IPS-18a (cell line): Measurements from ENCODE around the gene ZNF443.
"Not testable (repeated sequence)": the region's sequence is repeated elsewhere in the genome, so short reads cannot be mapped to it uniquely, and the experiment has no call there.

Experiments
- H3K27ac ChIP-seq: one replicate; pipeline ENCODE4 v1.5.1; 2013; ENCODE audit warnings: low read length
- H3K27me3 ChIP-seq: one replicate; pipeline ENCODE4 v1.6.1; 2013; ENCODE audit warnings: mild to moderate bottlenecking, low read length; ENCODE audit not compliant: control insufficient read depth, insufficient read depth
- H3K36me3 ChIP-seq: one replicate; pipeline ENCODE4 v1.6.1; 2013; ENCODE audit warnings: low read depth, low read length; ENCODE audit not compliant: control insufficient read depth
- H3K4me1 ChIP-seq: one replicate; pipeline ENCODE4 v1.6.1; 2013; ENCODE audit warnings: low read depth, low read length; ENCODE audit not compliant: control insufficient read depth
- H3K4me3 ChIP-seq: one replicate; pipeline ENCODE4 v1.5.1; 2013; ENCODE audit warnings: low read length
- H3K9ac ChIP-seq: one replicate; pipeline ENCODE4 v1.6.1; 2013; ENCODE audit warnings: mild to moderate bottlenecking, low read length, moderate library complexity
- H3K9me3 ChIP-seq: one replicate; pipeline ENCODE4 v1.6.1; 2013; ENCODE audit warnings: low read depth, low read length; ENCODE audit not compliant: control insufficient read depth

ZNF443 gene

DNA sequence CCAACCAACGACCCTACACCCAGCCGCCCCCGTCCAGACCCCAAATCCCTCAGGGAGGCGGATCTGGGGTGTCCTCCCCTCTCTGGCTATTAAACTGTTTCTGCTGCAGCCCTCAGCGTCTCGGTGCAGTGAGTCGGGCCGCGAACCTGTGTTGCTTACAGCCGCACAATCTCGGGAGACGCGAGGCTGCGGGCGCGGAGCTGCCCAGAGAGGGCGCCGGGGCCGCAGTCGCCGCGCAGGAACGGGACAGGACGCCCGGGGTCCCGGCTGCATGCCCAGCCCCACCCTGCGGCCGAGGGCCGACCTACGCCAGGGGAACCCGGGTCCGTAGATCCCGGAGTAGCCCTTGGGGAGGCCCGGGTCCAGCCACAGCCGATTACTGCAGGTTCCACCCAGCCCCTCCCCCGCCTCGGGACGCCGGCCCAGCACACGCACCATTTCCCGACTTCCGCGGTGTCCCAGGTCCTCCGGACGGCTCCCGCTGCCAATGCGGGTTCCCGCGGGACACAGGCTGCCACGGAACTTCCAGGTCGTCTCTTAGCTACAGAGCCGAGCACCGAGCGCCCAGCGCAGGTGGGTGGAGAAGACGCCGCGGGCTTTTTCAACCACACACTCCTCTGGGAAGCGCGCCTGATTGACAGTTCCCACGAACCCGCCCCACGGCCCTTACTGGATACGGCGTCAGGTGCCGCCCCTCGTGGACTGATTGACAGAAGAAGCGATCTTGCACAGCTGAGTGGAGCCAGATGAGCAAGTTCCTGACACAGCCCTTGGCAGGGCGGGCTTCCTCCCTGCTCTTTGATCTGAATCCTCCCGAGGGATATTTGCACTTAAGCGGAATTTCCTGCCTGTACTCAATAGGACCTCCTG, 40.0 kb downstream of the ZNF443 start, which contains the start of gene ZNF799:
ZNF799 (minus strand) TSS at position 639 of the 870 bp plus-strand sequence; CDS start at position 438, 201 bp downstream.
- Histone ChIP-seq H3K27me3 (peaks cover 3% of the 10 kb centered on the region), H3K4me3 (peak within 1 kb of the TSS; percentile 76), H3K9ac (peak within 1 kb of the TSS; percentile 62), H3K27ac (no peak within 1 kb of the TSS), H3K4me1 (no peaks in the 10 kb centered on the region), H3K9me3 (no peaks in the 10 kb centered on the region), H3K36me3 (no peaks in the 10 kb centered on the region)

DNA sequence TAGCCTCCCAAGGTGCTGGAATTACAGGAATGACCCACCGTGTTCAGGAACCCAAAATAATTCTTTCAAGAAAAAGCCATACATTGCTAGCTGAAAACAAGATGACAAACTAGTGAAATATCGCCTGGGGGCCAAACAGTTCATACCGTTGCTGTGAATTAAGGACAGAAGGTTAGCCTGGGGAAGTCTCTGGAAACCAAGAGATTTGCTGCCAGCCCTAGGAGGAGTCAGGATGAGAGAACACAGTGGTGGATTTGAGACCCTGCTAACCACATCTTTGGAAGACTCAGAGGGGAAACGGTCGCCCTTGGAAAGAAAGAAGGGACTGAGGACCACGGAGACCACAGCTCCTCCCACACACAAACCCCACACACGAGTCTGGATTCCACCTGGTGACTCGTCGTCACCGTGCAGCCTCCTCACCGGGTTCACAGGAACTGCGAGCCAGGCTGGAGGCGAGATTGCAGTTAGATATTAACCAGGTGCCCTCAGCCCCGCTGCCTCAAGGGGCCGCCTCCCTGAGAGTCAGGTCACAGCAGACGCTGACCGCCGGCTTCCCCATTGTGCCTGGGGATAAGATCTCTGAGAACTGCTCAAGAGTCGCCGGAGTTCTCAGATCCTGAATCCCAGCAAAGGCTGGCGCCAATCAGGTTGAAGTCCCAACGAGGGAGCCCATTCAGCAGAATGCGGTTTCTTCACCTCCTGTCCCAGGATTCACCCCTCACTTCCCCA, 40.8 kb downstream of the ZNF443 start:
- peak overlapping the region; percentile 62 for H3K9ac ChIP-seq
- not testable (repeated sequence) for H3K4me1 ChIP-seq, H3K9me3 ChIP-seq, H3K36me3 ChIP-seq, H3K27ac ChIP-seq, H3K27me3 ChIP-seq
- H3K4me3 ChIP-seq, result peak overlapping the region; percentile 76

DNA sequence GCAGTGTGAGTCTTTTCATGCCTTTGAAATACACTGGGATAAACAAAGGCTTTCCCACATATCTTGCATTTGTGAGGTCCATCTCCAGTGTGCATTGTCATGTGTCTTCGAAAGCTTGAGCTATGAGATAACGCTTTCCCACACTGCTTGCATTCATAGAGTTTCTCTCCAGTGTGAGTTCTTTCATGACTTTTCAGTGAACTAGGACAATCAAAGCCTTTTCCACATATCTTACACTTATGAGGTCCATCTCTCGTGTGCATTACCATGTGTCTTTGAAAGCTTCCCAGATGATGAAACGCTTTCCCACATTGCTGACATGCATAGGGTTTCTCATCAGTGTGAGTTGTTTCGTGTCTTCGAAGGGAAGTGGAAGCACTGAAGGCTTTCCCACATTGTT, 49.7 kb downstream of the ZNF443 start:
- peaks cover 13% of the 10 kb centered on the region for H3K36me3 ChIP-seq
- not testable (repeated sequence) for H3K4me1 ChIP-seq, H3K9ac ChIP-seq, H3K27ac ChIP-seq, H3K9me3 ChIP-seq, H3K4me3 ChIP-seq, H3K27me3 ChIP-seq

DNA sequence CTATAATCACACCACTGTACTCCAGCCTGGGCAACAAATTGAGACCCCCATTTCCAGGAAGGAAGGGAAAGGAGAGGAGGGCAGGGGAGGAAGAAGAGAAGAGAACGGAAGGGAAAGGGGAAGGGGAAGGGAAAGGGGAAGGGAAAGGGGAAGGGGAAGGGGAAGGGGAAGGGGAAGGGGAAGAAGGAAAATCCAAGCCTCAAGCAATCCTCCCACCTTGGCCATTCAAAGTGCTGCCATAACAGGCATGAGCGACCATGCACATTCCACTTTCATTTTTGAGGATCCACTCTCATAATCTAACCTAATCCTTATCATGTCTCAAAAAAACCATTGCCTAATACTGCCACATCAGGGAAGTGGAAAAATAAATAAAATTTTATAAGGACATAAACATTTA, 54.5 kb downstream of the ZNF443 start:
- H3K4me1 ChIP-seq, H3K9me3 ChIP-seq, H3K4me3 ChIP-seq, H3K9ac ChIP-seq, H3K36me3 ChIP-seq, H3K27ac ChIP-seq, H3K27me3 ChIP-seq: not testable (repeated sequence)

DNA sequence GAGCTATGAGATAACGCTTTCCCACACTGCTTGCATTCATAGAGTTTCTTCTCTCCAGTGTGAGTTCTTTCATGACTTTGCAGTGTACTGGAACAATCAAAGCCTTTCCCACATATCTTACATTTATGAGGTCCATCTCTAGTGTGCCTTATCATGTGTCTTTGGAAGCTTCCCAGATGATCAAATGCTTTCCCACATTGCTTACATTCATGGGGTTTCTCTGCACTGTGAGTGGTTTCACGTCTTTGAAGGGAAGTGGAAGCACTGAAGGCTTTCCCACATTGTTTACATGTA, 60.4 kb downstream of the ZNF443 start:
- Histone ChIP-seq H3K27ac (no peak overlapping the region), H3K9ac (no peak overlapping the region), H3K9me3 (peaks cover 12% of the 10 kb centered on the region), H3K4me3 (no peak overlapping the region), H3K36me3 (no peaks in the 10 kb centered on the region), H3K27me3 (no peaks in the 10 kb centered on the region), H3K4me1 (no peaks in the 10 kb centered on the region)

DNA sequence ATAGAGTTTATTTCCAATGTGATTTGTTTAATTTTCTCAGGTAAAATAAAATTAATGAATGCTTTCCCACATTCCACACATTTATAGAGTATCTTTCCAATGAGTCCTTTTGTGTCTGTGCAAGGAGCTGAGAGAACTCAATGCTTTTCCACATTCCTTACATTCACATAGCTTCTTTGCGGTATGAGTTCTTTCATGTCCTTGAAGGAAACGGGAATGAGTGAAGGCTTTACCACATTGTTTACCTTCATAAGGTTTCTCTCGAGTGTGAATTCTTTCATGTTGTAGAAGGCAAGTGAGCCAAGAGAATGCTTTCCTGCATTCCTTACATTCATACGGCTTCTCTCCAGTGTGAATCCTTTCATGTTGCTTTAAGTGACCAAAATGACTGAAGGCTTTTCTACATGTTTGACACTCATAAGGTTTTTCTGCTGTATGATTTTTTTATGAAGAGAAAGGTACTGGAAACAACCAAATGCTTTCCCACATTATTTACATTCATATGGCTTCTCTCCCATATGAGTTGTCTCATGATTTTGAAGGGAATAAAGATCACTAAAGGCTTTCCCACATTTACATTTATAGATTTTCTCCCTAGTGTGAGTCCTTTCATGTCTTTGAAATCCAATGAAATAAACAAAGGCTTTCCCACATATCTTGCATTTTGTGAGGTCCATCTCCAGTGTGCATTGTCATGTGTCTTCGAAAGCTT, 60.9 kb downstream of the ZNF443 start:
- Histone ChIP-seq H3K9me3 (peaks cover 12% of the 10 kb centered on the region), H3K9ac (no peak overlapping the region), H3K4me3 (no peak overlapping the region)

More for the DNA sequence above, 60.9 kb downstream of the ZNF443 start:
- Histone ChIP-seq H3K27me3 (no peaks in the 10 kb centered on the region), H3K36me3 (no peaks in the 10 kb centered on the region), H3K27ac (no peak overlapping the region), H3K4me1 (no peaks in the 10 kb centered on the region)
